GM23338 (cell line): ENCODE measurements around the gene NLGN3. TPM values are rescaled to one million over a fixed set of nuclear protein-coding genes. Genes with fewer than 3 reads are reported as not detected.

Experiments
- ATAC-seq: fragments of 200-7000 bp; cut with Tn5 transposase; 3 replicates; pipeline ENCODE4 v1.9.1; 2020
- DNase-seq: peaks from one replicate; pipeline ENCODE4 v3.0.0-alpha.2; 2015; ENCODE audit warnings: low spot score
- H2AFZ ChIP-seq: fragments of 200-600 bp; sonication (generic); 2 replicates; pipeline ENCODE4 v1.8.0; 2016; ENCODE audit warnings: antibody characterized with exemption, mild to moderate bottlenecking, moderate library complexity
- H3F3A ChIP-seq: fragments of 200-600 bp; sonication (generic); replicated peaks from 2 replicates; pipeline ENCODE4 v1.8.0; 2017; ENCODE audit warnings: antibody characterized with exemption, mixed run types, low read depth
- H3K27ac ChIP-seq: fragments of 200-600 bp; sonication (generic); 2 replicates; pipeline ENCODE4 v1.6.1; 2016; ENCODE audit warnings: low read depth
- H3K27me3 ChIP-seq: fragments of 200-600 bp; sonication (generic); 2 replicates; pipeline ENCODE4 v1.8.0; 2016; ENCODE audit warnings: mild to moderate bottlenecking, mixed run types, moderate library complexity; ENCODE audit not compliant: insufficient read depth
- H3K36me3 ChIP-seq: fragments of 200-600 bp; sonication (generic); 2 replicates; pipeline ENCODE4 v1.8.0; 2016; ENCODE audit warnings: mild to moderate bottlenecking; ENCODE audit not compliant: insufficient read depth
- H3K4me1 ChIP-seq: fragments of 200-600 bp; sonication (generic); 2 replicates; pipeline ENCODE4 v1.8.0; 2016; ENCODE audit warnings: mild to moderate bottlenecking, moderate library complexity; ENCODE audit not compliant: insufficient read depth
- H3K4me2 ChIP-seq: fragments of 200-600 bp; sonication (generic); 2 replicates; pipeline ENCODE4 v1.7.1; 2017; ENCODE audit warnings: mixed run types
- H3K4me3 ChIP-seq: fragments of 200-600 bp; sonication (generic); 2 replicates; pipeline ENCODE4 v1.6.1; 2016; ENCODE audit warnings: mixed run types
- H3K79me2 ChIP-seq: fragments of 200-600 bp; sonication (generic); replicated peaks from 2 replicates; pipeline ENCODE4 v1.8.0; 2017; ENCODE audit warnings: mild to moderate bottlenecking; ENCODE audit not compliant: insufficient read depth
- H3K9me2 ChIP-seq: fragments of 200-600 bp; sonication (generic); 2 replicates; pipeline ENCODE4 v1.8.0; 2017; ENCODE audit not compliant: insufficient read depth
- H4K20me1 ChIP-seq: fragments of 200-600 bp; sonication (generic); replicated peaks from 2 replicates; pipeline ENCODE4 v1.8.0; 2017; ENCODE audit warnings: mild to moderate bottlenecking; ENCODE audit not compliant: insufficient read depth
- H3K27ac Mint-ChIP-seq: 2 replicates; pipeline ENCODE4 v1.8.0; 2020; ENCODE audit warnings: inconsistent platforms, mild to moderate bottlenecking, moderate library complexity, mixed read lengths
- H3K27me3 Mint-ChIP-seq: 3 replicates; pipeline ENCODE4 v1.8.0; 2022; ENCODE audit warnings: low read depth, mild to moderate bottlenecking, moderate library complexity, mixed read lengths, inconsistent platforms; ENCODE audit not compliant: insufficient read depth, poor library complexity
- H3K36me3 Mint-ChIP-seq: 3 replicates; pipeline ENCODE4 v1.8.0; 2021; ENCODE audit warnings: low read depth, mild to moderate bottlenecking, inconsistent platforms, moderate library complexity, mixed read lengths
- H3K4me1 Mint-ChIP-seq: 3 replicates; pipeline ENCODE4 v1.8.0; 2020; ENCODE audit warnings: mild to moderate bottlenecking, inconsistent platforms, mixed read lengths
- H3K4me3 Mint-ChIP-seq: 3 replicates; pipeline ENCODE4 v1.8.0; 2021; ENCODE audit warnings: moderate library complexity, mild to moderate bottlenecking, inconsistent platforms, mixed read lengths
- H3K9me3 Mint-ChIP-seq: 3 replicates; pipeline ENCODE4 v1.8.0; 2020; ENCODE audit warnings: moderate library complexity, mild to moderate bottlenecking, inconsistent platforms, mixed read lengths
- CREB1 ChIP-seq: fragments of 250-450 bp; sonication (Bioruptor Pico); IDR thresholded peaks from 2 replicates; pipeline ENCODE4 v1.5.0; 2020; ENCODE audit warnings: low read depth, mild to moderate bottlenecking, moderate library complexity
- EZH2 ChIP-seq: fragments of 200-600 bp; sonication (generic); IDR thresholded peaks from one replicate; pipeline ENCODE4 v1.8.0; 2017; ENCODE audit warnings: antibody characterized with exemption, mild to moderate bottlenecking, low read depth; ENCODE audit not compliant: unreplicated experiment
- EZH2phosphoT487 ChIP-seq: fragments of 200-600 bp; sonication (generic); IDR thresholded peaks from one replicate; pipeline ENCODE4 v1.8.1; 2018; ENCODE audit warnings: antibody characterized with exemption; ENCODE audit not compliant: unreplicated experiment
- JUNB ChIP-seq: IDR thresholded peaks from one replicate; pipeline ENCODE4 v1.6.1; 2016; ENCODE audit warnings: antibody characterized with exemption; ENCODE audit not compliant: unreplicated experiment
- NANOG ChIP-seq: IDR thresholded peaks from 2 replicates; pipeline ENCODE4 v1.6.1; 2016; ENCODE audit warnings: antibody characterized with exemption, borderline replicate concordance
- POLR2AphosphoS5 ChIP-seq: IDR thresholded peaks from 2 replicates; pipeline ENCODE4 v1.6.1; 2016; ENCODE audit warnings: antibody characterized with exemption, low read depth
- STAT1 ChIP-seq: IDR thresholded peaks from one replicate; pipeline ENCODE4 v1.6.1; 2016; ENCODE audit warnings: antibody characterized with exemption; ENCODE audit not compliant: unreplicated experiment
- ZNF114 ChIP-seq: fragments of 250-450 bp; sonication (Bioruptor Pico); IDR thresholded peaks from 2 replicates; pipeline ENCODE4 v1.5.0; 2020; ENCODE audit warnings: mild to moderate bottlenecking, moderate library complexity
- ZNF331 ChIP-seq: fragments of 250-450 bp; sonication (Bioruptor Pico); IDR thresholded peaks from 2 replicates; pipeline ENCODE4 v1.5.0; 2020; ENCODE audit warnings: low read depth, mild to moderate bottlenecking, moderate library complexity
- polyA plus RNA-seq: library from polyadenylated mRNA; unstranded; fragments of >200 nt; fragmentation: Nextera tagmentation; extraction: Ambion mirVana; gene quantifications from 2 replicates; pipeline ENCODE4 v1.2.1, GENCODE V29; 2016
- total RNA-seq: library from RNA; depleted of rRNA; stranded (reverse); fragments of >200 nt; shearing (Covaris generic); gene quantifications from 2 replicates; pipeline ENCODE4 v1.2.3, GENCODE V29; 2014
- TF ChIP-seq, protein P1 (sequence below): IDR thresholded peaks from 2 replicates; pipeline ENCODE4 v1.6.1; 2016; ENCODE audit warnings: antibody characterized with exemption
- TF ChIP-seq, protein P2 (sequence below): IDR thresholded peaks from one replicate; pipeline ENCODE4 v1.6.1; 2018; ENCODE audit warnings: antibody characterized with exemption; ENCODE audit not compliant: unreplicated experiment
- TF ChIP-seq, protein P3 (sequence below): fragments of 250-450 bp; sonication (Bioruptor Pico); IDR thresholded peaks from 2 replicates; pipeline ENCODE4 v1.5.0; 2020; ENCODE audit warnings: mild to moderate bottlenecking, moderate library complexity
- TF ChIP-seq, protein P4 (sequence below), 2 experiments: fragments of 200-600 bp in 1 of 2; sonication (generic) in 1 of 2; conservative IDR thresholded peaks; 2 replicates each; pipeline versions ENCODE4 v1.5.1 to v1.6.1; 2016 to 2017; ENCODE audit warnings: antibody characterized with exemption in 2 of 2, low read depth in 2 of 2, mild to moderate bottlenecking in 2 of 2, moderate library complexity in 1 of 2

The NLGN3 gene
- total and polyA plus RNA-seq, 2 experiments from 2014 or later, result 4.5 to 17.2 TPM

DNA sequence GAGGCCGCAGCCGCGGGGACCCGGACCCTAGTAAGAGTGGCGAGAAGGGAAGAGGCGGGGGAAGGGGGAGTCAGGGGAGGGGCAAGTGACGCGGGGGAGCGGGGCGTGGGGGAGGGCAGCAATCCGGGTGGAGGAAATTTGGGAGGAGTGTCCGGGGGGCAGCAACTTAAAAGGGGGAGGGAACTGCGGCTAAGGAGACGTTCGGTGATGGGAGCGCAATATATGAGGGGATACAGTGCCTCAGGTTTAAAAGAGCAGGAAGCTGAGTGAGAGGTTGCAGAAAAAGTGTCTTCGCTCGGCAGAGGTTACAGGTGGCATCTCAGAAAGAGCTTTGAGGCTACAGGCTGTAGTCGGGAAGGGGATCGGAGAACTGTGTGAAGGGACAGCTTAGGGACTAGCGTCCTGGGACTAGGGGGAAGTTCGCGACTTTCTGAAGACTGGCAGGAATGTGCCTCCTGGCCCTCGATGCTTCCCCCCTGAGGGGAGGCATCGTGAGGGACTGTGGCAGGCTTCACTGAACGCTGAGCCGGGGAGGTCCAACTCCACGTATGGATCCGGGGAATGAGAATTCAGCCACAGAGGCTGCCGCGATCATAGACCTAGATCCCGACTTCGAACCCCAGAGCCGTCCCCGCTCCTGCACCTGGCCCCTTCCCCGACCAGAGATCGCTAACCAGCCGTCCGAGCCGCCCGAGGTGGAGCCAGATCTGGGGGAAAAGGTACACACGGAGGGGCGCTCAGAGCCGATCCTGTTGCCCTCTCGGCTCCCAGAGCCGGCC is 48.5 kb upstream of the NLGN3 start:
- ATAC-seq (peak; percentile 22), DNase-seq (no peak)
- peak overlapping the region; percentile 84 for H3K27ac Mint-ChIP-seq
- Histone ChIP-seq H3K27ac (peak overlapping the region; percentile 84; the same call in 1 of the 2 replicates), H3F3A (no peaks in the 10 kb centered on the region; the same call in 1 of the 2 replicates), H3K27me3 (peaks cover 4% of the 10 kb centered on the region; the same call in 1 of the 2 replicates), H2AFZ (no peak overlapping the region), H3K79me2 (peaks cover 14% of the 10 kb centered on the region), H3K4me1 (peaks cover 25% of the 10 kb centered on the region), H3K36me3 (no peaks in the 10 kb centered on the region), H4K20me1 (no peaks in the 10 kb centered on the region), H3K4me3 (peak overlapping the region; percentile 78), H3K9me2 (no peaks in the 10 kb centered on the region), H3K4me2 (peak overlapping the region; percentile 84)
- H3K4me3 Mint-ChIP-seq, result peak overlapping the region; percentile 97
- TF ChIP-seq POLR2AphosphoS5 (no peak; the same call in 1 of the 2 replicates), ZNF331 (CRISPR knock-in tag) (no peak), ZNF114 (CRISPR knock-in tag) (no peak), EZH2 (no peak), CREB1 (CRISPR knock-in tag) (no peak), NANOG (no peak), JUNB (no peak), EZH2phosphoT487 (no peak), STAT1 (no peak)
- TF ChIP-seq, protein P1, sequence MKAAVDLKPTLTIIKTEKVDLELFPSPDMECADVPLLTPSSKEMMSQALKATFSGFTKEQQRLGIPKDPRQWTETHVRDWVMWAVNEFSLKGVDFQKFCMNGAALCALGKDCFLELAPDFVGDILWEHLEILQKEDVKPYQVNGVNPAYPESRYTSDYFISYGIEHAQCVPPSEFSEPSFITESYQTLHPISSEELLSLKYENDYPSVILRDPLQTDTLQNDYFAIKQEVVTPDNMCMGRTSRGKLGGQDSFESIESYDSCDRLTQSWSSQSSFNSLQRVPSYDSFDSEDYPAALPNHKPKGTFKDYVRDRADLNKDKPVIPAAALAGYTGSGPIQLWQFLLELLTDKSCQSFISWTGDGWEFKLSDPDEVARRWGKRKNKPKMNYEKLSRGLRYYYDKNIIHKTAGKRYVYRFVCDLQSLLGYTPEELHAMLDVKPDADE, result no peak
- TF ChIP-seq, protein P2, sequence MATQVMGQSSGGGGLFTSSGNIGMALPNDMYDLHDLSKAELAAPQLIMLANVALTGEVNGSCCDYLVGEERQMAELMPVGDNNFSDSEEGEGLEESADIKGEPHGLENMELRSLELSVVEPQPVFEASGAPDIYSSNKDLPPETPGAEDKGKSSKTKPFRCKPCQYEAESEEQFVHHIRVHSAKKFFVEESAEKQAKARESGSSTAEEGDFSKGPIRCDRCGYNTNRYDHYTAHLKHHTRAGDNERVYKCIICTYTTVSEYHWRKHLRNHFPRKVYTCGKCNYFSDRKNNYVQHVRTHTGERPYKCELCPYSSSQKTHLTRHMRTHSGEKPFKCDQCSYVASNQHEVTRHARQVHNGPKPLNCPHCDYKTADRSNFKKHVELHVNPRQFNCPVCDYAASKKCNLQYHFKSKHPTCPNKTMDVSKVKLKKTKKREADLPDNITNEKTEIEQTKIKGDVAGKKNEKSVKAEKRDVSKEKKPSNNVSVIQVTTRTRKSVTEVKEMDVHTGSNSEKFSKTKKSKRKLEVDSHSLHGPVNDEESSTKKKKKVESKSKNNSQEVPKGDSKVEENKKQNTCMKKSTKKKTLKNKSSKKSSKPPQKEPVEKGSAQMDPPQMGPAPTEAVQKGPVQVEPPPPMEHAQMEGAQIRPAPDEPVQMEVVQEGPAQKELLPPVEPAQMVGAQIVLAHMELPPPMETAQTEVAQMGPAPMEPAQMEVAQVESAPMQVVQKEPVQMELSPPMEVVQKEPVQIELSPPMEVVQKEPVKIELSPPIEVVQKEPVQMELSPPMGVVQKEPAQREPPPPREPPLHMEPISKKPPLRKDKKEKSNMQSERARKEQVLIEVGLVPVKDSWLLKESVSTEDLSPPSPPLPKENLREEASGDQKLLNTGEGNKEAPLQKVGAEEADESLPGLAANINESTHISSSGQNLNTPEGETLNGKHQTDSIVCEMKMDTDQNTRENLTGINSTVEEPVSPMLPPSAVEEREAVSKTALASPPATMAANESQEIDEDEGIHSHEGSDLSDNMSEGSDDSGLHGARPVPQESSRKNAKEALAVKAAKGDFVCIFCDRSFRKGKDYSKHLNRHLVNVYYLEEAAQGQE, result no peak
- TF ChIP-seq, protein P3, sequence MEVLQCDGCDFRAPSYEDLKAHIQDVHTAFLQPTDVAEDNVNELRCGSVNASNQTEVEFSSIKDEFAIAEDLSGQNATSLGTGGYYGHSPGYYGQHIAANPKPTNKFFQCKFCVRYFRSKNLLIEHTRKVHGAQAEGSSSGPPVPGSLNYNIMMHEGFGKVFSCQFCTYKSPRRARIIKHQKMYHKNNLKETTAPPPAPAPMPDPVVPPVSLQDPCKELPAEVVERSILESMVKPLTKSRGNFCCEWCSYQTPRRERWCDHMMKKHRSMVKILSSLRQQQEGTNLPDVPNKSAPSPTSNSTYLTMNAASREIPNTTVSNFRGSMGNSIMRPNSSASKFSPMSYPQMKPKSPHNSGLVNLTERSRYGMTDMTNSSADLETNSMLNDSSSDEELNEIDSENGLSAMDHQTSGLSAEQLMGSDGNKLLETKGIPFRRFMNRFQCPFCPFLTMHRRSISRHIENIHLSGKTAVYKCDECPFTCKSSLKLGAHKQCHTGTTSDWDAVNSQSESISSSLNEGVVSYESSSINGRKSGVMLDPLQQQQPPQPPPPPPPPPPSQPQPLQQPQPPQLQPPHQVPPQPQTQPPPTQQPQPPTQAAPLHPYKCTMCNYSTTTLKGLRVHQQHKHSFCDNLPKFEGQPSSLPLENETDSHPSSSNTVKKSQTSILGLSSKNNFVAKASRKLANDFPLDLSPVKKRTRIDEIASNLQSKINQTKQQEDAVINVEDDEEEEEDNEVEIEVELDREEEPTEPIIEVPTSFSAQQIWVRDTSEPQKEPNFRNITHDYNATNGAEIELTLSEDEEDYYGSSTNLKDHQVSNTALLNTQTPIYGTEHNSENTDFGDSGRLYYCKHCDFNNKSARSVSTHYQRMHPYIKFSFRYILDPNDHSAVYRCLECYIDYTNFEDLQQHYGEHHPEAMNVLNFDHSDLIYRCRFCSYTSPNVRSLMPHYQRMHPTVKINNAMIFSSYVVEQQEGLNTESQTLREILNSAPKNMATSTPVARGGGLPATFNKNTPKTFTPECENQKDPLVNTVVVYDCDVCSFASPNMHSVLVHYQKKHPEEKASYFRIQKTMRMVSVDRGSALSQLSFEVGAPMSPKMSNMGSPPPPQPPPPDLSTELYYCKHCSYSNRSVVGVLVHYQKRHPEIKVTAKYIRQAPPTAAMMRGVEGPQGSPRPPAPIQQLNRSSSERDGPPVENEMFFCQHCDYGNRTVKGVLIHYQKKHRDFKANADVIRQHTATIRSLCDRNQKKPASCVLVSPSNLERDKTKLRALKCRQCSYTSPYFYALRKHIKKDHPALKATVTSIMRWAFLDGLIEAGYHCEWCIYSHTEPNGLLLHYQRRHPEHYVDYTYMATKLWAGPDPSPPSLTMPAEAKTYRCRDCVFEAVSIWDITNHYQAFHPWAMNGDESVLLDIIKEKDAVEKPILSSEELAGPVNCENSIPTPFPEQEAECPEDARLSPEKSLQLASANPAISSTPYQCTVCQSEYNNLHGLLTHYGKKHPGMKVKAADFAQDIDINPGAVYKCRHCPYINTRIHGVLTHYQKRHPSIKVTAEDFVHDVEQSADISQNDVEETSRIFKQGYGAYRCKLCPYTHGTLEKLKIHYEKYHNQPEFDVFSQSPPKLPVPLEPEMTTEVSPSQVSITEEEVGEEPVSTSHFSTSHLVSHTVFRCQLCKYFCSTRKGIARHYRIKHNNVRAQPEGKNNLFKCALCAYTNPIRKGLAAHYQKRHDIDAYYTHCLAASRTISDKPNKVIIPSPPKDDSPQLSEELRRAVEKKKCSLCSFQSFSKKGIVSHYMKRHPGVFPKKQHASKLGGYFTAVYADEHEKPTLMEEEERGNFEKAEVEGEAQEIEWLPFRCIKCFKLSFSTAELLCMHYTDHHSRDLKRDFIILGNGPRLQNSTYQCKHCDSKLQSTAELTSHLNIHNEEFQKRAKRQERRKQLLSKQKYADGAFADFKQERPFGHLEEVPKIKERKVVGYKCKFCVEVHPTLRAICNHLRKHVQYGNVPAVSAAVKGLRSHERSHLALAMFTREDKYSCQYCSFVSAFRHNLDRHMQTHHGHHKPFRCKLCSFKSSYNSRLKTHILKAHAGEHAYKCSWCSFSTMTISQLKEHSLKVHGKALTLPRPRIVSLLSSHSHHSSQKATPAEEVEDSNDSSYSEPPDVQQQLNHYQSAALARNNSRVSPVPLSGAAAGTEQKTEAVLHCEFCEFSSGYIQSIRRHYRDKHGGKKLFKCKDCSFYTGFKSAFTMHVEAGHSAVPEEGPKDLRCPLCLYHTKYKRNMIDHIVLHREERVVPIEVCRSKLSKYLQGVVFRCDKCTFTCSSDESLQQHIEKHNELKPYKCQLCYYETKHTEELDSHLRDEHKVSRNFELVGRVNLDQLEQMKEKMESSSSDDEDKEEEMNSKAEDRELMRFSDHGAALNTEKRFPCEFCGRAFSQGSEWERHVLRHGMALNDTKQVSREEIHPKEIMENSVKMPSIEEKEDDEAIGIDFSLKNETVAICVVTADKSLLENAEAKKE (CRISPR knock-in tag), result no peak
- TF ChIP-seq, protein P4, sequence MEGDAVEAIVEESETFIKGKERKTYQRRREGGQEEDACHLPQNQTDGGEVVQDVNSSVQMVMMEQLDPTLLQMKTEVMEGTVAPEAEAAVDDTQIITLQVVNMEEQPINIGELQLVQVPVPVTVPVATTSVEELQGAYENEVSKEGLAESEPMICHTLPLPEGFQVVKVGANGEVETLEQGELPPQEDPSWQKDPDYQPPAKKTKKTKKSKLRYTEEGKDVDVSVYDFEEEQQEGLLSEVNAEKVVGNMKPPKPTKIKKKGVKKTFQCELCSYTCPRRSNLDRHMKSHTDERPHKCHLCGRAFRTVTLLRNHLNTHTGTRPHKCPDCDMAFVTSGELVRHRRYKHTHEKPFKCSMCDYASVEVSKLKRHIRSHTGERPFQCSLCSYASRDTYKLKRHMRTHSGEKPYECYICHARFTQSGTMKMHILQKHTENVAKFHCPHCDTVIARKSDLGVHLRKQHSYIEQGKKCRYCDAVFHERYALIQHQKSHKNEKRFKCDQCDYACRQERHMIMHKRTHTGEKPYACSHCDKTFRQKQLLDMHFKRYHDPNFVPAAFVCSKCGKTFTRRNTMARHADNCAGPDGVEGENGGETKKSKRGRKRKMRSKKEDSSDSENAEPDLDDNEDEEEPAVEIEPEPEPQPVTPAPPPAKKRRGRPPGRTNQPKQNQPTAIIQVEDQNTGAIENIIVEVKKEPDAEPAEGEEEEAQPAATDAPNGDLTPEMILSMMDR (conservative IDR thresholded peaks at IDR 0.05; ENCODE audit: low read depth in 2 of 2), result no peak
- no peaks in the 10 kb centered on the region; the same call in 2 of the 3 replicates for H3K9me3 Mint-ChIP-seq
- peaks cover 26% of the 10 kb centered on the region for H3K4me1 Mint-ChIP-seq
- peaks cover 4% of the 10 kb centered on the region for H3K27me3 Mint-ChIP-seq
- peaks cover 3% of the 10 kb centered on the region; the same call in 1 of the 3 replicates for H3K36me3 Mint-ChIP-seq
